ENCODE data around the gene MYOF.

DNA sequence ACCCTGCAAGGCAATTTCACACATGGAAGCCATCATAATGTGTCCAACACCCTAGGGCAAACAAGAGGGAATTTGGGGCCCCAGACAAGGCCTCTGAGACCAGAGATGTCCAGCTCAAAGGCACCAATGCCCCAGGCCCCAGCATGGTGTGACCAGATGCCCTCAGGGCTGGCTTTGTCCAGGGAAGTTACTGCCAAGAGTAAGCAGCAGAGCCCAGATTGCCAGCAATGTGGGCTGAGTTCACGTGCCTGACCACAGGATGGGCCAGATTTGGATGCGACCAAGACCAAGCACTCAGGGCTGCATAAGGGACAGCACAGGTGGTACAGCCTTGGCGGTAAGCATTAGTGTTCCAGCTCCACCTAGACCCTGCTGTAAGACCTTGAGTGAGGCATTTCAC, 12.7 kb downstream of the MYOF start:
- TF ChIP-seq GATA3 (IDR thresholded peaks at IDR 0.05; ENCODE audit: low read depth, low read length) (no peak), GATA2 (IDR thresholded peaks at IDR 0.05; ENCODE audit: low read depth, low read length) (no peak)
